Measurements from ENCODE around the gene TBPL1. TPM values are rescaled to one million over a fixed set of nuclear protein-coding genes. Genes with fewer than 3 reads are reported as not detected.

TBPL1 gene
- total RNA-seq, 1 donor from 2014 or later = 48.4 TPM

DNA sequence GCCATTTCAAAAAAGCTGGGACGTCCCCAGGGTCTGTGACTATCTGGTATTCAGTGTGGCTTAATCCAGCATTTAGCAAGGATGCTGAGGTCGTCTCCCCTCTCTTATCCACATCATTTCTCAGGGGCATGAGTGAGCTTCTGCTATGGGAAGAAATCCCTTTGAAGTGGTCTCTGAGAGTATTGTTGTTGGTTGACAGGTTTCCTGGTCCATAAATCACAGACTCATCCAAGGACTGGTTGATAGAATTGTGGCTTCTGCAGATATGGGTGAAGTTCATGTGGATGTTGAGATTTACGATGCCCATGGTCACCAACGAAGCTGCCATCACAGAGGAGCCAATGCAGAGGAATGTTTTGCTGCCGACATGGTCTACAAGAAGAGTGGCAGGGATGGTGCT lies 75.4 kb downstream of the TBPL1 start:
- H3K27ac Mint-ChIP-seq = no peak overlapping the region
- peaks cover 8% of the 10 kb centered on the region for H3K4me1 Mint-ChIP-seq (ENCODE audit: low read depth)
- no peak overlapping the region for H3K4me3 Mint-ChIP-seq (ENCODE audit: low read depth)
- no peaks in the 10 kb centered on the region for H3K27me3 Mint-ChIP-seq
- TF ChIP-seq CTCF (IDR thresholded peaks at IDR 0.05; ENCODE audit: unreplicated experiment) = no peak
- no peak for DNase-seq (ENCODE audit: low spot score, unreplicated experiment)
- H3K9me3 Mint-ChIP-seq (ENCODE audit: low read depth) = no peaks in the 10 kb centered on the region
- H3K36me3 Mint-ChIP-seq (ENCODE audit: insufficient read depth) = peaks cover 3% of the 10 kb centered on the region

- peaks cover 3% of the 10 kb centered on the region for H3K36me3 Mint-ChIP-seq (ENCODE audit: insufficient read depth)
- no peak for TF ChIP-seq CTCF (IDR thresholded peaks at IDR 0.05; ENCODE audit: unreplicated experiment)
- DNase-seq (ENCODE audit: low spot score, unreplicated experiment) = no peak
- peak overlapping the region; percentile 51 for H3K27ac Mint-ChIP-seq
- H3K4me1 Mint-ChIP-seq (ENCODE audit: low read depth) = peaks cover 8% of the 10 kb centered on the region
- H3K9me3 Mint-ChIP-seq (ENCODE audit: low read depth) = no peaks in the 10 kb centered on the region
- no peaks in the 10 kb centered on the region for H3K27me3 Mint-ChIP-seq
- no peak overlapping the region for H3K4me3 Mint-ChIP-seq (ENCODE audit: low read depth)
These were observed 76.8 kb downstream of the TBPL1 start for GRCh38 chr6:134029495-134030455.

DNA sequence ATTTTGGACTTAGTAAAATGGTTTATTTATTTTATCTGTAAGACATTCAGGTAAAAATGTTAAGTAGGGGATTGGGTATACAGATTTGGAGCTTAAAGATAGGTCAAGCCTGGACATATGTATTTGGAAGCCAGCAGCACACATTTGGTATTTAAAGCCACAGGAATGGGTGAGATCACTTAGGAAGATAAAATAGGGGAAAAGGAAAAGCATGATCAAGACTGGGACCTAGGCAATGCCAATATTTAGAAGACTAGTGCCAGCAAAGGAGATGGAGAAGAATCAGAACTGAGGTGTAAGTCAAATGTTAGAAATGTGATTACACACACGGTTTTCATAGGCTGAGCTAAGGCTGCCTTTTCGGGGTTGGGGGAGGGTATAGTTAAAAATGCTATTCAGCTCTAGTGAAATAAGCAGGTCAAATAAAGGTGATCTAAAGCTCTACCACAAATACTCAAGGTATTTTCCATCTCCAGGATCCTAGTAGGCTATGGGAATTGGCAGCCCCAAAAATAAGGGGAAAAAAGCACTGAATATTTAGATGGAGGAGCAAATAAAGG lies 78.8 kb downstream of the TBPL1 start:
- Mint-ChIP-seq H3K9me3 (ENCODE audit: low read depth) (no peaks in the 10 kb centered on the region), H3K4me3 (ENCODE audit: low read depth) (no peak overlapping the region), H3K36me3 (ENCODE audit: insufficient read depth) (peaks cover 3% of the 10 kb centered on the region), H3K27ac (no peak overlapping the region), H3K4me1 (ENCODE audit: low read depth) (peaks cover 17% of the 10 kb centered on the region), H3K27me3 (no peaks in the 10 kb centered on the region)
- DNase-seq (ENCODE audit: low spot score, unreplicated experiment) = no peak
- no peak for TF ChIP-seq CTCF (IDR thresholded peaks at IDR 0.05; ENCODE audit: unreplicated experiment)

GRCh38 chr6:134034478-134034877 lies 81.5 kb downstream of the TBPL1 start:
- no peak overlapping the region for H3K27ac Mint-ChIP-seq
- no peak overlapping the region for H3K4me3 Mint-ChIP-seq (ENCODE audit: low read depth)
- no peak for DNase-seq (ENCODE audit: low spot score, unreplicated experiment)
- TF ChIP-seq CTCF (IDR thresholded peaks at IDR 0.05; ENCODE audit: unreplicated experiment) = no peak
- H3K27me3 Mint-ChIP-seq = no peaks in the 10 kb centered on the region
- H3K4me1 Mint-ChIP-seq (ENCODE audit: low read depth) = peaks cover 13% of the 10 kb centered on the region
- no peaks in the 10 kb centered on the region for H3K9me3 Mint-ChIP-seq (ENCODE audit: low read depth)
- no peaks in the 10 kb centered on the region for H3K36me3 Mint-ChIP-seq (ENCODE audit: insufficient read depth)

DNA sequence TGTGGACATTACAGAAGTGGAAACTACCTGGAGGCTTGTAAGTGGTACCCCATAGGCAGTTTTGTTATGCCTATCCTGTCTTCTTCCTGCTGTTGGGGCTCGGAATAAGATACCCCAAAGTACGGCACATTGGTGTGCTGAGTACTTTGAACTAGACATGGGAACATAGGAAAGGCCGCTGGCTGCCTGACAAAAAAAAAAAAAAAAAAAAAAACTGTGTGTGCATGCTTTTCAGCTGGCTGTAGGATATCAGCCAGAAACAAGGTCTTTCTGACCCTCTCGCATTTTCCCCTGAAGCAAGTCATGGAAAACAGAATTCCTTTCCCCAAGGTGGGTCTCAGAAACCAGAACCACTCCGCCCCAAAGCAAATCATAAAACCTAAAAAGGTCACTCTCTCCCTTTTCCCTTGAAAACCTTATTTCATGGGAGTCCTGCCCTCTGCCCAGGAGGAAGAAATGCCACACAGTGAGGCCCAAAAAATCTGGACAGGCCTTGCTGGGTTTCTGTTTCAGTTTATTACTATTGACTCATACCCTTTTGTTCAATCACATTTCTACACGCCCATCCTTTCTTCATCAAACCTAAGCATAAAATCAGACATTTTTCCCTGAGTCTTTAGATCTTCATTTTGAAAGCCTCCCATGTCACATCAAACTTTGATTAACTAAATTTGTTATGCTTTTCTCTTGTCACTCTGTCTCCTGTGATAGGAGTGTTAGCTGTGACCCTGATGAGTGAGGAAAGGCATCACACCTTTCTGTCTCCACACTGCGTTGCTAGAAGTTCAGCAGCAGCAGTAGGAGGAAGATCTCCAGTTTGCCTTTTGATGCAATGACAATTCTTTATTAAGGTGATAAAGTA lies 82.2 kb downstream of the TBPL1 start:
- peaks cover 12% of the 10 kb centered on the region for H3K4me1 Mint-ChIP-seq (ENCODE audit: low read depth)
- H3K9me3 Mint-ChIP-seq (ENCODE audit: low read depth) = no peaks in the 10 kb centered on the region
- TF ChIP-seq CTCF (IDR thresholded peaks at IDR 0.05; ENCODE audit: unreplicated experiment) = no peak
- peak overlapping the region; percentile 78 for H3K27ac Mint-ChIP-seq
- no peak overlapping the region for H3K4me3 Mint-ChIP-seq (ENCODE audit: low read depth)
- no peaks in the 10 kb centered on the region for H3K27me3 Mint-ChIP-seq
- no peak for DNase-seq (ENCODE audit: low spot score, unreplicated experiment)
- no peaks in the 10 kb centered on the region for H3K36me3 Mint-ChIP-seq (ENCODE audit: insufficient read depth)
